K562 (cell line): ENCODE results near the gene PDZRN3. TPM values are rescaled to one million over a fixed set of nuclear protein-coding genes. Genes with fewer than 3 reads are reported as not detected.
A peak's percentile ranks its signal among the peaks of the same experiment; 100 is the strongest.

Experiments used
- ATAC-seq: fragments of 200-7000 bp; cut with Tn5 transposase; 3 replicates; pipeline ENCODE4 v1.9.1; 2020; ENCODE audit warnings: moderate library complexity
- BruUV-seq: library from RNA; stranded (reverse); fragments of 400-500 nt; replicated peaks from 2 replicates; lab custom pipeline; 2021; lab: Mats Ljungman, UMichigan
- CTCF ChIA-PET: fragments of 300-600 bp; formaldehyde crosslinking; extraction: SDS; loops from one replicate; lab custom pipeline; 2021; ENCODE audit warnings: low intra/inter-chr PET ratio; lab: Yijun Ruan, JAX
- POLR2A ChIA-PET: fragments of 300-600, 350-650 bp; sonication (Branson Sonifier 250); formaldehyde crosslinking; extraction: SDS; loops from one replicate; lab custom pipeline; 2021; ENCODE audit warnings: antibody characterized with exemption, inconsistent platforms; lab: Yijun Ruan, JAX
- DNase-seq, 4 experiments: peaks; one replicate each; pipeline versions ENCODE4 v3.0.0 to v3.0.0-alpha.2; 2011 to 2018; ENCODE audit warnings: low spot score in 3 of 4, mixed read lengths in 3 of 4; ENCODE audit errors: extremely low read depth in 1 of 4
- FAIRE-seq: peaks from 2 replicates; lab custom pipeline; 2011; peaks lifted over from hg19 to GRCh38; lab: Jason Lieb, UNC
- H2AFZ ChIP-seq: 2 replicates; pipeline ENCODE4 v1.6.0; 2011; ENCODE audit warnings: low read depth, low read length, control low read depth, inconsistent platforms
- H3K27ac ChIP-seq: fragments of 200-600 bp; 3 replicates; pipeline ENCODE4 v1.8.0; 2011; ENCODE audit warnings: low read depth, mild to moderate bottlenecking, control low read depth, inconsistent platforms, low read length, moderate library complexity, mixed read lengths; ENCODE audit errors: extremely low read depth
- H3K27me3 ChIP-seq, 2 experiments: fragments of 300-600 bp in 1 of 2; 2 replicates in 1 of 2; 3 replicates in 1 of 2; pipeline versions ENCODE4 v1.6.0 to v1.8.0; 2011; ENCODE audit warnings: inconsistent platforms in 2 of 2, low read length in 2 of 2, mild to moderate bottlenecking in 1 of 2, mixed read lengths in 1 of 2, moderate library complexity in 1 of 2; ENCODE audit not compliant: control insufficient read depth in 2 of 2, insufficient read depth in 2 of 2
- H3K36me3 ChIP-seq: fragments of 300-600 bp; 3 replicates; pipeline ENCODE4 v1.8.0; 2011; ENCODE audit warnings: mild to moderate bottlenecking, low read length, inconsistent platforms; ENCODE audit not compliant: control insufficient read depth, insufficient read depth
- H3K4me1 ChIP-seq, 2 experiments: fragments of 200-600 bp in 1 of 2; replicated peaks in 1 of 2; 2 replicates in 1 of 2; 3 replicates in 1 of 2; pipeline versions ENCODE4 v1.5.1 to v1.8.0; 2011; ENCODE audit warnings: inconsistent platforms in 2 of 2, low read length in 2 of 2, mild to moderate bottlenecking in 1 of 2, mixed read lengths in 1 of 2, moderate library complexity in 1 of 2; ENCODE audit not compliant: control insufficient read depth in 2 of 2, insufficient read depth in 2 of 2
- H3K4me2 ChIP-seq: 2 replicates; pipeline ENCODE4 v1.6.1; 2011; ENCODE audit warnings: low read length, control low read depth, inconsistent platforms, mixed read lengths; ENCODE audit not compliant: insufficient read depth
- H3K4me3 ChIP-seq: fragments of 200-600 bp; sonication (generic), shearing (Covaris generic); 2 replicates; pipeline ENCODE4 v1.5.1; 2016; ENCODE audit warnings: control low read depth, inconsistent platforms
- H3K79me2 ChIP-seq: fragments of 200-600 bp; 3 replicates; pipeline ENCODE4 v1.8.0; 2011; ENCODE audit warnings: low read length, inconsistent platforms; ENCODE audit not compliant: control insufficient read depth, insufficient read depth
- H3K9ac ChIP-seq, 2 experiments: 2 replicates each; pipeline versions ENCODE4 v1.6.0 to v1.6.1; 2011; ENCODE audit warnings: low read depth in 2 of 2, low read length in 2 of 2, control low read depth in 1 of 2, inconsistent platforms in 1 of 2, mild to moderate bottlenecking in 1 of 2, mixed read lengths in 1 of 2; ENCODE audit not compliant: insufficient read depth in 1 of 2
- H3K9me1 ChIP-seq: one replicate; pipeline ENCODE4 v1.6.0; 2011; ENCODE audit warnings: inconsistent platforms, mild to moderate bottlenecking, low read length, moderate library complexity; ENCODE audit not compliant: control insufficient read depth, insufficient read depth
- H3K9me3 ChIP-seq: replicated peaks from 2 replicates; pipeline ENCODE4 v1.5.1; 2011; ENCODE audit warnings: low read depth, low read length, inconsistent platforms; ENCODE audit not compliant: control insufficient read depth, insufficient read depth
- H4K20me1 ChIP-seq: replicated peaks from 2 replicates; pipeline ENCODE4 v1.6.1; 2011; ENCODE audit warnings: low read length, inconsistent platforms, mixed read lengths; ENCODE audit not compliant: control insufficient read depth, insufficient read depth
- MXI1 ChIP-seq: IDR thresholded peaks from 2 replicates; pipeline ENCODE4 v1.6.1; 2011; ENCODE audit warnings: low read depth, mild to moderate bottlenecking, improper control_type of control experiment, low read length
- RAD21 ChIP-seq, 2 experiments: fragments of 250-450 bp in 1 of 2; fragments of 450-650 bp in 1 of 2; sonication (Bioruptor Pico) in 1 of 2; formaldehyde crosslinking in 1 of 2; IDR thresholded peaks in 1 of 2; conservative IDR thresholded peaks in 1 of 2; 2 replicates each; pipeline versions ENCODE4 v1.4.0 to v1.8.0; 2020 to 2022; ENCODE audit warnings: mild to moderate bottlenecking in 2 of 2, moderate library complexity in 1 of 2
- REST ChIP-seq, 2 experiments: fragments of 450-650 bp; formaldehyde crosslinking in 1 of 2; IDR thresholded peaks; 2 replicates each; pipeline versions ENCODE4 v1.4.0 to v1.6.1; 2014 to 2020; ENCODE audit warnings: mild to moderate bottlenecking in 2 of 2, borderline replicate concordance in 1 of 2, low read depth in 1 of 2
- RREB1 ChIP-seq: fragments of 250-450 bp; sonication (Bioruptor Pico); IDR thresholded peaks from 2 replicates; pipeline ENCODE4 v1.4.0; 2020
- SMC3 ChIP-seq: conservative IDR thresholded peaks from 2 replicates; pipeline ENCODE4 v1.6.1; 2011; ENCODE audit warnings: low read depth, low read length, improper control_type of control experiment; ENCODE audit not compliant: insufficient read depth
- WGBS: fragments of 100-300 bp; shearing (Covaris generic); methylation state at CpG from one replicate; pipeline ENCODE4 v1.1.6; 2016; ENCODE audit warnings: low coverage, mixed read lengths; ENCODE audit not compliant: insufficient coverage; ENCODE audit errors: missing lambda C conversion rate; 5-methylcytosine and 5-hydroxymethylcytosine counted together
- in situ Hi-C: fragments of 300-500 bp; cut with MboI; formaldehyde crosslinking; loops from 4 replicates; pipeline ENCODE4 v1.15.0; 2018; ENCODE audit warnings: inconsistent platforms, mixed read lengths
- intact Hi-C: fragments of 100-400 bp; cut with micrococcal nuclease; formaldehyde crosslinking; loops from 2 replicates; pipeline ENCODE4 v1.14.2; 2022
- polyA plus RNA-seq, 8 experiments: library from polyadenylated mRNA; depleted of rRNA in 4 of 8; stranded (reverse) in 5 of 8; unstranded in 3 of 8; fragments of >200 nt; fragmentation: Nextera tagmentation in 2 of 8; fragmentation: Illumina TruSeq in 1 of 8; extraction: Ambion mirVana in 2 of 8; extraction: Trizol in 1 of 8; gene quantifications; 2 replicates each; pipeline versions ENCODE4 v1.2.1 to v1.2.3, GENCODE V29; 2011 to 2014; ENCODE audit warnings: inconsistent platforms in 1 of 8, missing spikeins in 1 of 8
- total RNA-seq, 7 experiments: library from RNA; depleted of rRNA in 6 of 7; stranded (reverse); fragments of >200 nt in 6 of 7; fragmentation: Illumina TruSeq in 2 of 7; extraction: Trizol in 2 of 7; gene quantifications; 2 replicates each; pipeline versions ENCODE4 v1.2.1 to v1.2.3, GENCODE V29; 2011 to 2021; ENCODE audit warnings: low replicate concordance in 1 of 7

Gene PDZRN3
- total and polyA plus RNA-seq, 9 of the 15 experiments (the other 6 are each of a cell fraction or from before 2014, with no cell fraction given): 0.16 TPM; not detected in 8

- Histone ChIP-seq H3K4me1 (no peaks in the 10 kb centered on the region), H2AFZ (no peak overlapping the region), H3K9me1 (no peaks in the 10 kb centered on the region), H3K4me2 (no peak overlapping the region), H3K27ac (no peak overlapping the region), H3K36me3 (no peaks in the 10 kb centered on the region), H3K9me3 (no peaks in the 10 kb centered on the region), H3K27me3 (no peaks in the 10 kb centered on the region), H3K4me3 (no peak overlapping the region), H3K79me2 (no peaks in the 10 kb centered on the region), H3K9ac (no peak overlapping the region), H4K20me1 (no peaks in the 10 kb centered on the region)
- no TSS peak for BruUV-seq
- in situ Hi-C loops (no loop called here), intact Hi-C loops (loop anchor here (1.0 kb wide), 2 partner anchors 240 to 331 kb away; no protein-coding TSS in a partner anchor)
- CTCF ChIA-PET: interaction anchor here (0.6 to 2.4 kb wide), 5 partner anchors 328 to 1765 kb away, joined by 3 to 19 read pairs (median 4); no protein-coding TSS in a partner anchor
- no peak for FAIRE-seq
- peak; percentile 37 to 48 (median 44) for DNase-seq
- 2% methylated on average over 9 of the region's 9 CpGs for WGBS
- 0 out of 3 replicates have a peak, but pooled peaks have one; percentile 42 for ATAC-seq
- POLR2A ChIA-PET: no interaction called here
- TF ChIP-seq MXI1 (no peak), SMC3 (peak; percentile 37; the same call in 1 of the 2 replicates), RAD21 (CRISPR knock-in tag; conservative IDR thresholded peaks at IDR 0.05 in 1 of 2, IDR thresholded peaks at IDR 0.05 in 1 of 2) (peak; percentile 45 to 59; a peak in 3 of 4 replicates), RREB1 (CRISPR knock-in tag) (no peak), REST (IDR thresholded peaks at IDR 0.05; ENCODE audit: borderline replicate concordance) (peak; percentile 42; the same call in 1 of the 2 replicates), REST (CRISPR knock-in tag; IDR thresholded peaks at IDR 0.05; ENCODE audit: low read depth) (no peak)
Measured at GRCh38 chr3:73432023-73432705, 192.6 kb downstream of the PDZRN3 start.
